K562 (cell line): ENCODE data around the gene SFRP5. TPM values are rescaled to one million over a fixed set of nuclear protein-coding genes. Genes with fewer than 3 reads are reported as not detected.

ENCODE experiments used
- CC2D1A ChIP-seq: fragments of 450-650 bp; IDR thresholded peaks from 2 replicates; pipeline ENCODE4 v1.6.1; 2017; ENCODE audit warnings: mild to moderate bottlenecking
- CEBPB ChIP-seq: fragments of 450-650 bp; IDR thresholded peaks from 2 replicates; pipeline ENCODE4 v1.6.1; 2016; ENCODE audit warnings: missing genetic modification characterization, missing compliant biosample characterization
- HDAC1 ChIP-seq, 2 experiments: fragments of 450-650 bp; IDR thresholded peaks; 2 replicates each; pipeline ENCODE4 v1.6.1; 2016 to 2017; ENCODE audit warnings: inconsistent platforms in 1 of 2, mild to moderate bottlenecking in 1 of 2, moderate library complexity in 1 of 2
- MXI1 ChIP-seq: IDR thresholded peaks from 2 replicates; pipeline ENCODE4 v1.6.1; 2011; ENCODE audit warnings: low read depth, mild to moderate bottlenecking, improper control_type of control experiment, low read length
- NUFIP1 ChIP-seq: fragments of 450-650 bp; IDR thresholded peaks from 2 replicates; pipeline ENCODE4 v1.6.1; 2018; ENCODE audit not compliant: partially characterized antibody
- PRPF4 ChIP-seq: fragments of 200-400 bp; formaldehyde crosslinking; IDR thresholded peaks from one replicate; pipeline ENCODE4 v1.6.1; 2017; ENCODE audit warnings: low read length, low read depth, mild to moderate bottlenecking; ENCODE audit not compliant: insufficient read depth, poor library complexity, severe bottlenecking
- RCOR1 ChIP-seq, 2 experiments: IDR thresholded peaks; 2 replicates each; pipeline ENCODE4 v1.6.1; 2012; ENCODE audit warnings: low read depth in 2 of 2, low read length in 2 of 2, borderline replicate concordance in 1 of 2, improper control_type of control experiment in 1 of 2
- SIX5 ChIP-seq, 2 experiments: IDR thresholded peaks; 2 replicates each; pipeline ENCODE4 v1.6.1; 2011; ENCODE audit warnings: low read length in 2 of 2, borderline replicate concordance in 1 of 2, low read depth in 1 of 2, mild to moderate bottlenecking in 1 of 2, moderate library complexity in 1 of 2; ENCODE audit not compliant: insufficient read depth in 1 of 2
- TAF15 ChIP-seq: fragments of 200-400 bp; formaldehyde crosslinking; IDR thresholded peaks from 2 replicates; pipeline ENCODE4 v1.6.1; 2017; ENCODE audit warnings: mild to moderate bottlenecking, low read depth, low read length, moderate library complexity
- U2AF2 ChIP-seq: fragments of 200-400 bp; formaldehyde crosslinking; optimal IDR thresholded peaks from 2 replicates; pipeline ENCODE3; 2017; ENCODE audit warnings: low read depth, mild to moderate bottlenecking, low read length
- ZNF133 ChIP-seq: fragments of 250-450 bp; sonication (Bioruptor Pico); IDR thresholded peaks from 2 replicates; pipeline ENCODE4 v1.4.0; 2020; ENCODE audit warnings: mild to moderate bottlenecking
- ZNF584 ChIP-seq: fragments of 200-800 bp; sonication (Bioruptor generic); IDR thresholded peaks from 2 replicates; pipeline ENCODE4 v1.6.1; 2016; ENCODE audit warnings: low read depth, mild to moderate bottlenecking, missing genetic modification characterization, missing compliant biosample characterization
- polyA plus RNA-seq, 8 experiments: library from polyadenylated mRNA; depleted of rRNA in 4 of 8; stranded (reverse) in 5 of 8; unstranded in 3 of 8; fragments of >200 nt; fragmentation: Nextera tagmentation in 2 of 8; fragmentation: Illumina TruSeq in 1 of 8; extraction: Ambion mirVana in 2 of 8; extraction: Trizol in 1 of 8; gene quantifications; 2 replicates each; pipeline versions ENCODE4 v1.2.1 to v1.2.3, GENCODE V29; 2011 to 2014; ENCODE audit warnings: inconsistent platforms in 1 of 8, missing spikeins in 1 of 8
- total RNA-seq, 7 experiments: library from RNA; depleted of rRNA in 6 of 7; stranded (reverse); fragments of >200 nt in 6 of 7; fragmentation: Illumina TruSeq in 2 of 7; extraction: Trizol in 2 of 7; gene quantifications; 2 replicates each; pipeline versions ENCODE4 v1.2.1 to v1.2.3, GENCODE V29; 2011 to 2021; ENCODE audit warnings: low replicate concordance in 1 of 7
- TF ChIP-seq, protein P1 (sequence below): fragments of 200-800 bp; sonication (Bioruptor generic); IDR thresholded peaks from 2 replicates; pipeline ENCODE4 v1.6.1; 2017; ENCODE audit warnings: missing genetic modification characterization, missing compliant biosample characterization
- TF ChIP-seq, protein P2 (sequence below): sonication (generic); formaldehyde crosslinking; IDR thresholded peaks from 2 replicates; pipeline ENCODE4 v1.8.0; 2022; ENCODE audit warnings: mild to moderate bottlenecking, missing genetic modification reagents
- TF ChIP-seq, protein P3 (sequence below): sonication (generic); formaldehyde crosslinking; IDR thresholded peaks from 2 replicates; pipeline ENCODE4 v1.8.1; 2023; ENCODE audit warnings: mild to moderate bottlenecking, missing genetic modification reagents
- TF ChIP-seq, protein P4 (sequence below): IDR thresholded peaks from 3 replicates; pipeline ENCODE4 v1.6.1; 2011; ENCODE audit warnings: borderline replicate concordance, mild to moderate bottlenecking, moderate library complexity; ENCODE audit not compliant: insufficient read length; ENCODE audit errors: extremely low read depth
- TF ChIP-seq, protein P5 (sequence below): fragments of 450-650 bp; formaldehyde crosslinking; IDR thresholded peaks from 2 replicates; pipeline ENCODE4 v1.4.0; 2020; ENCODE audit warnings: mild to moderate bottlenecking, mixed read lengths

SFRP5 gene
- total and polyA plus RNA-seq, 9 of the 15 experiments (the other 6 are each of a cell fraction or from before 2014, with no cell fraction given), result 0.07 to 0.29 (median 0.13) TPM; not detected in 3

DNA sequence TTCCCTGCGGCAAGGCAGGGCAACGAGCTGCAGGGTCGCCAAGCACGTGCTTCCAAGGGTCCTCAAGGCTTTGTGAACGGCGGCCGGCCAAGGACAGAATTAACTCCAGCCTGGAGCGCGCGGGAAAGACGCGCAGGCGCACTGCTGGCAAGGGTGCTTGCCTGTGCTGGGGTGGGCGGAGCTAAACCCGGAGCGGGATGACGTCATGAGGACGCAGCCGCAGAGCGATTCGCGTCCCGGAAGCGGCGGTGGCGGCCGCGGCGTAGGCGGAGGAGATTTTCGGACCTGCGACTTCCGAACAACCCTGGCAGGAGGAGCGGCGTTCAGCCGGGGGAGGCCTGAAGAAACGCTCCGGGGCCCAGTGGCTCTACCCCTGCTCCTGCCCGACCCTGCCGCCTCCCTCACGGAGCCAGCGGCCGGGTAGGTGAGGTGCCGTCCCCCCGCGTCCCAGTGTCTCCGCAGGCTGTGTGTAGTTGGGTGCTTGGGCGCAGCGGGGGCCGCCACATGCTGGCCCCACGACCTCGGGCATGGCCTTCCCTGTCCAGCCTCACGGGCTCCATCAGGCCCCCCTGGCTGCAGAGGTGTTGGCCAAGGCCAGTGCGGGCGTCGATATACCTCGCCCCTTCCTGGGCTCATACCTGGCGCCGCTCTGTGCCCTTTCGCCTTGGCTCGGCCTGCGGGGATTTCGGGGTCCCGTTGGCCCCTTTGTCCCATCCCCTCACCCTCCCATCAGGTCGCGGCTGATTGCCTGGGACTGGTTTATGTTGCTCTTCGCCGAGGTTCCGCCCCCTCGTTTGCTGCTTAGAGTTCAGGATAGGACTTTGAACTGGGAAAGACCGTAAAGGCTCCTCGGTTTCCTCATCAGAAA lies 34.7 kb downstream of the SFRP5 start, which contains the start of gene ZFYVE27 (continued):
- TF ChIP-seq, protein P1, sequence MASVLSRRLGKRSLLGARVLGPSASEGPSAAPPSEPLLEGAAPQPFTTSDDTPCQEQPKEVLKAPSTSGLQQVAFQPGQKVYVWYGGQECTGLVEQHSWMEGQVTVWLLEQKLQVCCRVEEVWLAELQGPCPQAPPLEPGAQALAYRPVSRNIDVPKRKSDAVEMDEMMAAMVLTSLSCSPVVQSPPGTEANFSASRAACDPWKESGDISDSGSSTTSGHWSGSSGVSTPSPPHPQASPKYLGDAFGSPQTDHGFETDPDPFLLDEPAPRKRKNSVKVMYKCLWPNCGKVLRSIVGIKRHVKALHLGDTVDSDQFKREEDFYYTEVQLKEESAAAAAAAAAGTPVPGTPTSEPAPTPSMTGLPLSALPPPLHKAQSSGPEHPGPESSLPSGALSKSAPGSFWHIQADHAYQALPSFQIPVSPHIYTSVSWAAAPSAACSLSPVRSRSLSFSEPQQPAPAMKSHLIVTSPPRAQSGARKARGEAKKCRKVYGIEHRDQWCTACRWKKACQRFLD (CRISPR knock-in tag), result peak; percentile 79
- TF ChIP-seq MXI1 (no peak), SIX5 (IDR thresholded peaks at IDR 0.05; ENCODE audit: borderline replicate concordance in 1 of 2, insufficient read depth in 1 of 2, low read depth in 1 of 2, low read length in 2 of 2) (no peak), CC2D1A (no peak), NUFIP1 (no peak), RCOR1 (IDR thresholded peaks at IDR 0.05; ENCODE audit: borderline replicate concordance in 1 of 2, low read depth in 2 of 2, low read length in 2 of 2) (peak in 1 of 2 experiments; percentile 4; a peak in 1 of 4 replicates), PRPF4 (no peak), ZNF133 (CRISPR knock-in tag) (no peak), TAF15 (no peak), U2AF2 (no peak), CEBPB (no peak), HDAC1 (IDR thresholded peaks at IDR 0.05) (peak in 1 of 2 experiments; percentile 73; a peak in 2 of 4 replicates), ZNF584 (no peak)
- TF ChIP-seq, protein P2, sequence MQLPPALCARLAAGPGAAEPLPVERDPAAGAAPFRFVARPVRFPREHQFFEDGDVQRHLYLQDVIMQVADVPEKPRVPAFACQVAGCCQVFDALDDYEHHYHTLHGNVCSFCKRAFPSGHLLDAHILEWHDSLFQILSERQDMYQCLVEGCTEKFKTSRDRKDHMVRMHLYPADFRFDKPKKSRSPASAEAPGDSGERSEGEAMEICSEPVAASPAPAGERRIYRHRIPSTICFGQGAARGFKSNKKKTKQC (CRISPR knock-in tag), result peak; percentile 57; the same call in 1 of the 2 replicates
- TF ChIP-seq, protein P3, sequence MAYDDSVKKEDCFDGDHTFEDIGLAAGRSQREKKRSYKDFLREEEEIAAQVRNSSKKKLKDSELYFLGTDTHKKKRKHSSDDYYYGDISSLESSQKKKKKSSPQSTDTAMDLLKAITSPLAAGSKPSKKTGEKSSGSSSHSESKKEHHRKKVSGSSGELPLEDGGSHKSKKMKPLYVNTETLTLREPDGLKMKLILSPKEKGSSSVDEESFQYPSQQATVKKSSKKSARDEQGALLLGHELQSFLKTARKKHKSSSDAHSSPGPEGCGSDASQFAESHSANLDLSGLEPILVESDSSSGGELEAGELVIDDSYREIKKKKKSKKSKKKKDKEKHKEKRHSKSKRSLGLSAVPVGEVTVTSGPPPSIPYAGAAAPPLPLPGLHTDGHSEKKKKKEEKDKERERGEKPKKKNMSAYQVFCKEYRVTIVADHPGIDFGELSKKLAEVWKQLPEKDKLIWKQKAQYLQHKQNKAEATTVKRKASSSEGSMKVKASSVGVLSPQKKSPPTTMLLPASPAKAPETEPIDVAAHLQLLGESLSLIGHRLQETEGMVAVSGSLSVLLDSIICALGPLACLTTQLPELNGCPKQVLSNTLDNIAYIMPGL, result no peak
- TF ChIP-seq, protein P4, sequence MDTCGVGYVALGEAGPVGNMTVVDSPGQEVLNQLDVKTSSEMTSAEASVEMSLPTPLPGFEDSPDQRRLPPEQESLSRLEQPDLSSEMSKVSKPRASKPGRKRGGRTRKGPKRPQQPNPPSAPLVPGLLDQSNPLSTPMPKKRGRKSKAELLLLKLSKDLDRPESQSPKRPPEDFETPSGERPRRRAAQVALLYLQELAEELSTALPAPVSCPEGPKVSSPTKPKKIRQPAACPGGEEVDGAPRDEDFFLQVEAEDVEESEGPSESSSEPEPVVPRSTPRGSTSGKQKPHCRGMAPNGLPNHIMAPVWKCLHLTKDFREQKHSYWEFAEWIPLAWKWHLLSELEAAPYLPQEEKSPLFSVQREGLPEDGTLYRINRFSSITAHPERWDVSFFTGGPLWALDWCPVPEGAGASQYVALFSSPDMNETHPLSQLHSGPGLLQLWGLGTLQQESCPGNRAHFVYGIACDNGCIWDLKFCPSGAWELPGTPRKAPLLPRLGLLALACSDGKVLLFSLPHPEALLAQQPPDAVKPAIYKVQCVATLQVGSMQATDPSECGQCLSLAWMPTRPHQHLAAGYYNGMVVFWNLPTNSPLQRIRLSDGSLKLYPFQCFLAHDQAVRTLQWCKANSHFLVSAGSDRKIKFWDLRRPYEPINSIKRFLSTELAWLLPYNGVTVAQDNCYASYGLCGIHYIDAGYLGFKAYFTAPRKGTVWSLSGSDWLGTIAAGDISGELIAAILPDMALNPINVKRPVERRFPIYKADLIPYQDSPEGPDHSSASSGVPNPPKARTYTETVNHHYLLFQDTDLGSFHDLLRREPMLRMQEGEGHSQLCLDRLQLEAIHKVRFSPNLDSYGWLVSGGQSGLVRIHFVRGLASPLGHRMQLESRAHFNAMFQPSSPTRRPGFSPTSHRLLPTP, result no peak
- TF ChIP-seq, protein P5, sequence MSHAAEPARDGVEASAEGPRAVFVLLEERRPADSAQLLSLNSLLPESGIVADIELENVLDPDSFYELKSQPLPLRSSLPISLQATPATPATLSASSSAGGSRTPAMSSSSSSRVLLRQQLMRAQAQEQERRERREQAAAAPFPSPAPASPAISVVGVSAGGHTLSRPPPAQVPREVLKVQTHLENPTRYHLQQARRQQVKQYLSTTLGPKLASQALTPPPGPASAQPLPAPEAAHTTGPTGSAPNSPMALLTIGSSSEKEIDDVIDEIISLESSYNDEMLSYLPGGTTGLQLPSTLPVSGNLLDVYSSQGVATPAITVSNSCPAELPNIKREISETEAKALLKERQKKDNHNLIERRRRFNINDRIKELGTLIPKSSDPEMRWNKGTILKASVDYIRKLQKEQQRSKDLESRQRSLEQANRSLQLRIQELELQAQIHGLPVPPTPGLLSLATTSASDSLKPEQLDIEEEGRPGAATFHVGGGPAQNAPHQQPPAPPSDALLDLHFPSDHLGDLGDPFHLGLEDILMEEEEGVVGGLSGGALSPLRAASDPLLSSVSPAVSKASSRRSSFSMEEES (CRISPR knock-in tag), result no peak
